SK-N-SH (cell line): ENCODE measurements around the gene KRT25. TPM values are rescaled to one million over a fixed set of nuclear protein-coding genes. Genes with fewer than 3 reads are reported as not detected.

Experiments
- CTCF ChIA-PET: fragments of 300-600, 350-600 bp; formaldehyde crosslinking; extraction: SDS; loops from one replicate; lab custom pipeline; 2021; lab: Yijun Ruan, JAX
- POLR2A ChIA-PET: fragments of 350-600 bp; sonication (Branson Sonifier 250); formaldehyde crosslinking; extraction: SDS; loops from one replicate; lab custom pipeline; 2020; ENCODE audit warnings: antibody characterized with exemption, inconsistent platforms; lab: Yijun Ruan, JAX
- DNase-seq: peaks from one replicate; pipeline ENCODE4 v3.0.0; 2012
- H2AFZ ChIP-seq: fragments of 200-600 bp; sonication (generic); 2 replicates; pipeline ENCODE4 v1.8.1; 2016; ENCODE audit warnings: antibody characterized with exemption, mild to moderate bottlenecking, low read depth
- H3F3A ChIP-seq: fragments of 200-600 bp; sonication (generic); replicated peaks from 2 replicates; pipeline ENCODE3; 2016; ENCODE audit warnings: antibody characterized with exemption, mild to moderate bottlenecking; ENCODE audit not compliant: insufficient read depth
- H3K27ac ChIP-seq, 2 experiments: fragments of 200-500 bp in 1 of 2; fragments of 200-600 bp in 1 of 2; sonication (Bioruptor generic) in 1 of 2; sonication (generic), shearing (Covaris generic) in 1 of 2; 2 replicates each; pipeline versions ENCODE4 v1.5.1 to v1.6.1; 2014 to 2016; ENCODE audit warnings: low read depth in 2 of 2, inconsistent platforms in 1 of 2, low read length in 1 of 2, mild to moderate bottlenecking in 1 of 2, mixed read lengths in 1 of 2
- H3K27me3 ChIP-seq: fragments of 200-600 bp; sonication (generic), shearing (Covaris generic); 2 replicates; pipeline ENCODE4 v1.6.1; 2016; ENCODE audit warnings: mixed run types; ENCODE audit not compliant: insufficient read depth
- H3K36me3 ChIP-seq, 2 experiments: fragments of 200-500 bp in 1 of 2; fragments of 200-600 bp in 1 of 2; sonication (Bioruptor generic) in 1 of 2; sonication (generic) in 1 of 2; replicated peaks in 1 of 2; 2 replicates each; pipeline versions ENCODE3 to v1.5.1; 2014 to 2016; ENCODE audit warnings: low read length in 1 of 2, mild to moderate bottlenecking in 1 of 2; ENCODE audit not compliant: insufficient read depth in 2 of 2, control insufficient read depth in 1 of 2
- H3K4me1 ChIP-seq, 2 experiments: fragments of 200-500 bp in 1 of 2; fragments of 200-600 bp in 1 of 2; sonication (Bioruptor generic) in 1 of 2; sonication (generic), shearing (Covaris generic) in 1 of 2; 2 replicates each; pipeline versions ENCODE4 v1.5.1 to v1.6.1; 2014 to 2016; ENCODE audit warnings: low read depth in 1 of 2, low read length in 1 of 2, mixed run types in 1 of 2; ENCODE audit not compliant: insufficient read depth in 2 of 2, control insufficient read depth in 1 of 2
- H3K4me2 ChIP-seq: fragments of 200-600 bp; sonication (generic), shearing (Covaris generic); 2 replicates; pipeline ENCODE4 v1.6.1; 2017; ENCODE audit warnings: mixed run types
- H3K4me3 ChIP-seq, 2 experiments: fragments of 200-500 bp in 1 of 2; fragments of 200-600 bp in 1 of 2; sonication (Bioruptor generic) in 1 of 2; sonication (generic), shearing (Covaris generic) in 1 of 2; 2 replicates each; pipeline versions ENCODE4 v1.5.1 to v1.8.1; 2014 to 2016; ENCODE audit warnings: low read depth in 2 of 2, inconsistent platforms in 1 of 2, low read length in 1 of 2, mild to moderate bottlenecking in 1 of 2, mixed read lengths in 1 of 2, moderate library complexity in 1 of 2
- H3K79me2 ChIP-seq: fragments of 200-600 bp; sonication (generic); 2 replicates; pipeline ENCODE4 v1.8.1; 2017; ENCODE audit warnings: mild to moderate bottlenecking; ENCODE audit not compliant: insufficient read depth
- H3K9ac ChIP-seq: fragments of 200-600 bp; sonication (generic); 2 replicates; pipeline ENCODE4 v1.6.1; 2017; ENCODE audit warnings: mixed run types
- H3K9me2 ChIP-seq: fragments of 200-600 bp; sonication (generic); 2 replicates; pipeline ENCODE4 v1.6.1; 2017; ENCODE audit warnings: mixed run types
- H3K9me3 ChIP-seq: fragments of 200-600 bp; sonication (generic); 2 replicates; pipeline ENCODE4 v1.6.1; 2017; ENCODE audit warnings: mixed run types, mild to moderate bottlenecking, moderate library complexity
- H4K20me1 ChIP-seq: fragments of 200-600 bp; sonication (generic); 2 replicates; pipeline ENCODE4 v1.6.1; 2017; ENCODE audit warnings: mild to moderate bottlenecking, mixed run types; ENCODE audit not compliant: insufficient read depth
- CTCF ChIP-seq: fragments of 200-600 bp; sonication (generic); IDR thresholded peaks from 2 replicates; pipeline ENCODE4 v1.6.1; 2017; ENCODE audit warnings: antibody characterized with exemption, mild to moderate bottlenecking, moderate library complexity
- ELF1 ChIP-seq: IDR thresholded peaks from 2 replicates; pipeline ENCODE4 v1.4.0; 2012
- GABPA ChIP-seq: IDR thresholded peaks from 2 replicates; pipeline ENCODE4 v1.4.0; 2012; ENCODE audit warnings: low read depth, mild to moderate bottlenecking
- GATA2 ChIP-seq: sonication (generic); formaldehyde crosslinking; IDR thresholded peaks from 2 replicates; pipeline ENCODE4 v1.5.0; 2020; ENCODE audit warnings: mild to moderate bottlenecking, missing genetic modification reagents
- NFIC ChIP-seq: IDR thresholded peaks from 2 replicates; pipeline ENCODE4 v1.4.0; 2012; ENCODE audit warnings: borderline replicate concordance
- PBX3 ChIP-seq: IDR thresholded peaks from 2 replicates; pipeline ENCODE4; 2012
- RAD21 ChIP-seq: IDR thresholded peaks from 2 replicates; pipeline ENCODE4 v1.6.1; 2012; ENCODE audit warnings: mild to moderate bottlenecking, low read length
- RCOR1 ChIP-seq: fragments of 150-350 bp; IDR thresholded peaks from 2 replicates; pipeline ENCODE4 v1.6.1; 2017; ENCODE audit warnings: antibody characterized with exemption, low read length
- RFX5 ChIP-seq: IDR thresholded peaks from 2 replicates; pipeline ENCODE4 v1.6.1; 2012; ENCODE audit warnings: mild to moderate bottlenecking, improper control_type of control experiment, low read length
- SIN3A ChIP-seq: IDR thresholded peaks from 2 replicates; pipeline ENCODE4 v1.6.1; 2012; ENCODE audit warnings: low read depth, mild to moderate bottlenecking, low read length, moderate library complexity, borderline replicate concordance
- SMC3 ChIP-seq: IDR thresholded peaks from 2 replicates; pipeline ENCODE4 v1.6.1; 2012; ENCODE audit warnings: low read depth, low read length, improper control_type of control experiment
- TAF1 ChIP-seq: IDR thresholded peaks from 2 replicates; pipeline ENCODE4 v1.6.1; 2012; ENCODE audit warnings: low read depth, mild to moderate bottlenecking, low read length, moderate library complexity, borderline replicate concordance
- TCF12 ChIP-seq: IDR thresholded peaks from 2 replicates; pipeline ENCODE4 v1.4.0; 2012
- YY1 ChIP-seq: IDR thresholded peaks from 2 replicates; pipeline ENCODE4 v1.4.0; 2012; ENCODE audit warnings: low read depth, mild to moderate bottlenecking
- WGBS: methylation state at CpG from one replicate; pipeline ENCODE4 v1.1.6; 2017; ENCODE audit warnings: low lambda C conversion rate; 5-methylcytosine and 5-hydroxymethylcytosine counted together
- polyA plus RNA-seq, 3 experiments: library from polyadenylated mRNA; depleted of rRNA; stranded (reverse); fragments of >200 nt; gene quantifications; 2 replicates each; pipeline ENCODE4 v1.2.3, GENCODE V29; 2012

KRT25 gene
- not detected in 2 replicates for polyA plus RNA-seq (2012; rRNA removed)
- polyA plus RNA-seq (2012; cell fraction: cytosol; rRNA removed) = not detected in 2 replicates
- polyA plus RNA-seq (2012; cell fraction: nucleus; rRNA removed) = not detected in 2 replicates

- Histone ChIP-seq H3F3A (no peaks in the 10 kb centered on the region), H3K36me3 (no peaks in the 10 kb centered on the region), H3K27me3 (peaks cover 32% of the 10 kb centered on the region; the same call in 1 of the 2 replicates), H3K4me1 (no peaks in the 10 kb centered on the region), H3K9me3 (0 out of 2 replicates have a peak, but pooled peaks cover under 1% of the 10 kb centered on the region), H3K79me2 (no peaks in the 10 kb centered on the region), H3K27ac (no peak within 1 kb of the TSS), H2AFZ (no peak within 1 kb of the TSS), H3K9ac (no peak within 1 kb of the TSS), H4K20me1 (no peaks in the 10 kb centered on the region), H3K9me2 (no peaks in the 10 kb centered on the region), H3K4me3 (no peak within 1 kb of the TSS), H3K4me2 (no peak within 1 kb of the TSS)
- POLR2A ChIA-PET = no interaction called here
- CTCF ChIA-PET = no interaction called here
- TF ChIP-seq SIN3A (no peak), ELF1 (no peak), YY1 (no peak), RAD21 (no peak), TAF1 (no peak), NFIC (no peak)
- WGBS = 6% methylated on average over 4 of the region's 4 CpGs
- DNase-seq = no peak
Measured at GRCh38 chr17:40755231-40755630, at the start of gene KRT25. Gene KRT25, minus strand, starts transcription at chr17:40755331. Its CDS starts 60 bp downstream, at chr17:40755271.

GRCh38 chr17:40803617-40804082 is 48.5 kb upstream of the KRT25 start:
- no peaks in the 10 kb centered on the region for H3K9me2 ChIP-seq
- peaks cover 0 to 2% of the 10 kb centered on the region in 2 experiments; a peak in 1 of 4 replicates for H3K4me1 ChIP-seq
- no peak overlapping the region for H2AFZ ChIP-seq
- H3K27ac ChIP-seq = no peak overlapping the region
- ChIA-PET POLR2A (no interaction called here), CTCF (interaction anchor here (0.6 to 6.7 kb wide), 22 partner anchors 8 to 877 kb away, joined by 3 to 44 read pairs (median 4); partner anchors contain the start of genes KRT10 and SMARCE1)
- no peak overlapping the region for H3K9ac ChIP-seq
- peaks cover 52% of the 10 kb centered on the region for H3K27me3 ChIP-seq
- H3K4me3 ChIP-seq = no peak overlapping the region; a peak in 1 of 4 replicates
- peak; percentile 86 for DNase-seq
- H3K4me2 ChIP-seq = no peak overlapping the region
- H3F3A ChIP-seq = no peaks in the 10 kb centered on the region
- H4K20me1 ChIP-seq = no peaks in the 10 kb centered on the region
- no peak for TF ChIP-seq SIN3A
- TF ChIP-seq TCF12 = peak; percentile 36; the same call in 1 of the 2 replicates
- TF ChIP-seq RCOR1 = peak; percentile 27; the same call in 1 of the 2 replicates
- TF ChIP-seq SMC3 = peak; percentile 90
- TF ChIP-seq GATA2 = peak; percentile 29; the same call in 1 of the 2 replicates
- peak; percentile 89 for TF ChIP-seq RAD21
- TF ChIP-seq PBX3 = no peak
- peak; percentile 94 for TF ChIP-seq CTCF
- TF ChIP-seq GABPA = no peak
- no peak for TF ChIP-seq RFX5
- no peaks in the 10 kb centered on the region for H3K79me2 ChIP-seq
- H3K36me3 ChIP-seq = no peaks in the 10 kb centered on the region
- no peaks in the 10 kb centered on the region for H3K9me3 ChIP-seq
- 3% methylated on average over 13 of the region's 13 CpGs for WGBS
